ENCODE measurements around the gene CUEDC1.

- no peak for TF ChIP-seq CTCF (IDR thresholded peaks at IDR 0.05)
- no peak for TF ChIP-seq POLR2A (IDR thresholded peaks at IDR 0.05)
These were observed 51.3 kb downstream of the CUEDC1 start for GRCh38 chr17:57903961-57904360.

Measured in lower leg skin (tissue), 3 donors.